Coronary artery (tissue), 2 donors: ENCODE measurements around the gene FOLR3.
"Not testable (repeated sequence)": the region's sequence is repeated elsewhere in the genome, so short reads cannot be mapped to it uniquely, and the experiment has no call there.

ENCODE experiments used
- DNase-seq: peaks from one replicate; pipeline ENCODE4 v3.0.0-alpha.2; 2017; ENCODE audit warnings: low spot score
- H3K27ac ChIP-seq, 2 donors: fragments of 200-600 bp; sonication (generic); one replicate each; pipeline ENCODE4 v1.5.1; 2016 to 2019
- H3K4me3 ChIP-seq: fragments of 200-600 bp; sonication (generic); 2 replicates; pipeline ENCODE4 v1.5.1; 2016; ENCODE audit warnings: mild to moderate bottlenecking, moderate library complexity
- CTCF ChIP-seq: fragments of 200-600 bp; sonication (generic); IDR thresholded peaks from one replicate; pipeline ENCODE4 v1.5.1; 2019; ENCODE audit warnings: antibody characterized with exemption

FOLR3 gene

GRCh38 chr11:72135473-72135872 is at the start of gene FOLR3:
TSS of gene FOLR3 (plus strand) at chr11:72135725. CDS start at chr11:72135953, 228 bp downstream.
- DNase-seq, H3K4me3 ChIP-seq: not testable (repeated sequence)
- H3K27ac ChIP-seq: peak within 1 kb of the TSS in 1 of 2 donors; percentile 7

- no peak for TF ChIP-seq CTCF
- Histone ChIP-seq H3K27ac (no peak overlapping the region), H3K4me3 (no peak overlapping the region)
- no peak for DNase-seq
These were observed 47.3 kb upstream of the FOLR3 start for GRCh38 chr11:72088076-72088808.

GRCh38 chr11:72091292-72091691 is 44.2 kb upstream of the FOLR3 start:
- peak overlapping the region; percentile 31 to 46 for H3K27ac ChIP-seq
- H3K4me3 ChIP-seq: no peak overlapping the region
- DNase-seq: no peak
- peak; percentile 71 for TF ChIP-seq CTCF

GRCh38 chr11:72098741-72099140 is 36.8 kb upstream of the FOLR3 start:
- H3K27ac ChIP-seq: no peak overlapping the region
- TF ChIP-seq CTCF: no peak

GRCh38 chr11:72100009-72100408 is 35.5 kb upstream of the FOLR3 start:
- Histone ChIP-seq H3K27ac (peak overlapping the region in 1 of 2 donors; percentile 39), H3K4me3 (no peak overlapping the region)
- DNase-seq: no peak
- no peak for TF ChIP-seq CTCF

More at GRCh38 chr11:72098741-72099140, 36.8 kb upstream of the FOLR3 start:
- no peak overlapping the region for H3K4me3 ChIP-seq
- no peak for DNase-seq

GRCh38 chr11:72100462-72100861 is 35.1 kb upstream of the FOLR3 start:
- TF ChIP-seq CTCF: no peak
- Histone ChIP-seq H3K27ac (peak overlapping the region in 1 of 2 donors; percentile 39), H3K4me3 (no peak overlapping the region)
- DNase-seq: no peak

- H3K4me3 ChIP-seq: peak overlapping the region; percentile 93
- no peak for TF ChIP-seq CTCF
- DNase-seq: no peak
- peak overlapping the region; percentile 89 to 97 for H3K27ac ChIP-seq
These were observed 33.4 kb upstream of the FOLR3 start for GRCh38 chr11:72102162-72102561.
